Lung (tissue), 12 donors: Measurements from ENCODE around the gene STAG1. TPM values are rescaled to one million over a fixed set of nuclear protein-coding genes. Genes with fewer than 3 reads are reported as not detected.

Source experiments
- ATAC-seq: fragments of 200-7000 bp; cut with Tn5 transposase; one replicate; pipeline ENCODE4 v1.9.1; 2020; ENCODE audit warnings: moderate number of reproducible peaks; ENCODE audit not compliant: insufficient read depth, low FRiP score
- DNase-seq, 3 donors: peaks; one replicate each; pipeline ENCODE4 v3.0.0-alpha.2; 2013 to 2017
- H3K27ac ChIP-seq, 2 donors: one replicate each; pipeline ENCODE4 v1.5.1; 2013; ENCODE audit warnings: mild to moderate bottlenecking in 2 of 2, moderate library complexity in 2 of 2, control low read depth in 1 of 2, inconsistent platforms in 1 of 2, low read depth in 1 of 2, low read length in 1 of 2
- H3K27me3 ChIP-seq, 3 donors: one replicate each; pipeline ENCODE4 v1.5.1; 2013; ENCODE audit warnings: low read length in 2 of 3; ENCODE audit not compliant: control insufficient read depth in 3 of 3, insufficient read depth in 3 of 3
- H3K36me3 ChIP-seq, 4 donors: one replicate each; pipeline ENCODE4 v1.5.1; 2013; ENCODE audit warnings: low read length in 4 of 4, mild to moderate bottlenecking in 1 of 4, moderate library complexity in 1 of 4; ENCODE audit not compliant: control insufficient read depth in 4 of 4, insufficient read depth in 4 of 4
- H3K4me1 ChIP-seq, 5 donors: one replicate each; pipeline ENCODE4 v1.5.1; 2013; ENCODE audit warnings: low read length in 5 of 5, mild to moderate bottlenecking in 2 of 5, moderate library complexity in 1 of 5; ENCODE audit not compliant: control insufficient read depth in 5 of 5, insufficient read depth in 5 of 5
- H3K4me3 ChIP-seq: one replicate; pipeline ENCODE4 v1.5.1; 2013; ENCODE audit warnings: mild to moderate bottlenecking, control low read depth, moderate library complexity
- H3K9ac ChIP-seq, 2 donors: one replicate each; pipeline ENCODE4 v1.5.1; 2013; ENCODE audit warnings: low read length in 2 of 2, control low read depth in 1 of 2; ENCODE audit not compliant: insufficient read depth in 1 of 2
- H3K9me3 ChIP-seq, 4 donors: one replicate each; pipeline ENCODE4 v1.5.1; 2013; ENCODE audit warnings: low read length in 3 of 4, mild to moderate bottlenecking in 1 of 4, moderate library complexity in 1 of 4; ENCODE audit not compliant: control insufficient read depth in 4 of 4, insufficient read depth in 3 of 4
- WGBS, 2 donors: extraction: QIAGEN DNeasy Blood & Tissue Kit; methylation state at CpG; one replicate each; pipeline ENCODE4 v1.1.7; 2013; 5-methylcytosine and 5-hydroxymethylcytosine counted together
- polyA plus RNA-seq, 2 donors: library from polyadenylated mRNA; stranded (reverse); fragments of 200-250 nt; gene quantifications; one replicate each; pipeline ENCODE4 v1.2.1, GENCODE V29; 2013
- total RNA-seq, 2 donors: library from RNA; depleted of rRNA in 1 of 2; stranded (reverse); fragments of >200 nt in 1 of 2; gene quantifications; one replicate each; pipeline ENCODE4 v1.2.1, GENCODE V29; 2014 to 2021
- TF ChIP-seq, protein P1 (sequence below): IDR thresholded peaks from 2 replicates; pipeline ENCODE4 v1.5.1; 2012; ENCODE audit warnings: mild to moderate bottlenecking; ENCODE audit errors: control extremely low read depth, extremely low read depth
- donor health status: control.
- donor health status: control.
- donor health status: Bipolar disorder and iron deficiency.
- donor health status: healthy.
- donor health status: DM: yes; HTN: yes; CAD: no.

Gene STAG1
- total and polyA plus RNA-seq, 4 donors: 8.1 to 90.0 (median 20.5) TPM

GRCh38 chr3:136396916-136397315 lies 355.3 kb downstream of the STAG1 start:
- no peaks in the 10 kb centered on the region for H3K4me1 ChIP-seq
- no peaks in the 10 kb centered on the region for H3K9me3 ChIP-seq
- no peaks in the 10 kb centered on the region for H3K27me3 ChIP-seq
- TF ChIP-seq, protein P1, sequence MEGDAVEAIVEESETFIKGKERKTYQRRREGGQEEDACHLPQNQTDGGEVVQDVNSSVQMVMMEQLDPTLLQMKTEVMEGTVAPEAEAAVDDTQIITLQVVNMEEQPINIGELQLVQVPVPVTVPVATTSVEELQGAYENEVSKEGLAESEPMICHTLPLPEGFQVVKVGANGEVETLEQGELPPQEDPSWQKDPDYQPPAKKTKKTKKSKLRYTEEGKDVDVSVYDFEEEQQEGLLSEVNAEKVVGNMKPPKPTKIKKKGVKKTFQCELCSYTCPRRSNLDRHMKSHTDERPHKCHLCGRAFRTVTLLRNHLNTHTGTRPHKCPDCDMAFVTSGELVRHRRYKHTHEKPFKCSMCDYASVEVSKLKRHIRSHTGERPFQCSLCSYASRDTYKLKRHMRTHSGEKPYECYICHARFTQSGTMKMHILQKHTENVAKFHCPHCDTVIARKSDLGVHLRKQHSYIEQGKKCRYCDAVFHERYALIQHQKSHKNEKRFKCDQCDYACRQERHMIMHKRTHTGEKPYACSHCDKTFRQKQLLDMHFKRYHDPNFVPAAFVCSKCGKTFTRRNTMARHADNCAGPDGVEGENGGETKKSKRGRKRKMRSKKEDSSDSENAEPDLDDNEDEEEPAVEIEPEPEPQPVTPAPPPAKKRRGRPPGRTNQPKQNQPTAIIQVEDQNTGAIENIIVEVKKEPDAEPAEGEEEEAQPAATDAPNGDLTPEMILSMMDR: no peak
- no peak overlapping the region for H3K9ac ChIP-seq
- H3K36me3 ChIP-seq: peaks cover 0 to 5% (median 1%) of the 10 kb centered on the region in 4 donors
- ATAC-seq (no peak), DNase-seq (no peak)
- no peak overlapping the region for H3K4me3 ChIP-seq
- H3K27ac ChIP-seq: no peak overlapping the region

DNA sequence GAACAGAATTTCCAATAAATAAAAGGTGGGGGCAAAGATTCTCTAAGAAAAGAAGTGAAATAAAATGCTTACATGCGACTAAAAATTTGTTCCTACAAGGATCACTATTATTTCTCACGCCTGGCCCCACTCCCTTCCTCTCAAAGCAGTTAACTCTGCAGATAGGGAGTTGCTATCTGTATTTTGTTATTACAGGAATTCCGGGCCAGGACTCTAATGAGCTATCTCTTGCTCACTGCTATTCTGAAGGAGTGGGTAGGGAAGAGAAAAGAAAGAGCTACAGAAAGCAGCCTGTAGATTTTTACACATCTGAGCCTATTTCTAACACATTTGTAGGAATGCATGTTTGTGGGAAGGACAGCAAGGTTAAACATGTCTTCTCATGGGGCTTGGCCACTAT lies 361.6 kb downstream of the STAG1 start:
- peaks cover 0 to 6% (median 3%) of the 10 kb centered on the region in 5 donors for H3K4me1 ChIP-seq
- DNase-seq: no peak
- ATAC-seq: no peak
- no peaks in the 10 kb centered on the region for H3K9me3 ChIP-seq
- TF ChIP-seq, protein P1: no peak
- 85 to 91% methylated on average over 3 of the region's 3 CpGs for WGBS, 2 donors
- H3K4me3 ChIP-seq: no peak overlapping the region
- no peaks in the 10 kb centered on the region for H3K27me3 ChIP-seq
- peaks cover 0 to 5% (median 0%) of the 10 kb centered on the region in 4 donors for H3K36me3 ChIP-seq
- no peak overlapping the region for H3K9ac ChIP-seq
- no peak overlapping the region for H3K27ac ChIP-seq

DNA sequence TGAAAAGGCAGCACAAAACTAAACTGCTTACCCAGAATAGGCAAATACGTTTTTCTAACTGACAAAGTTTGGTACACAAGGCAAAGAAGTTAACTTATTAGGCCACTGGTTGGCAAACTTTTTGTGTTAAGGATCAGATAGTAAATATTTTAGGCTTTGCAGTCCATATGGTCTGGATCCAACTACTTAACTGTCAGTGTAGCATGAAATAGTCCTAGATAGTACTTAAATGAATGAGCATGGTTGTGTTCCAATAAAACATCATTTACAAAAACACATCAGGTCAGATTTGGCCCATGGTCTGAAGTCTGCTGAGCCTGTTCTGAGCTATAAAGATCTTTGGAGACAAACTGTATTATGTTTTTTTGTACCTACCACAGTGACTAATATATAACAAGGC lies 365.1 kb downstream of the STAG1 start:
- 77 to 80% methylated on average over 1 of the region's 1 CpG for WGBS, 2 donors

More for the DNA sequence above, 365.1 kb downstream of the STAG1 start:
- H3K36me3 ChIP-seq: no peaks in the 10 kb centered on the region
- H3K27ac ChIP-seq: no peak overlapping the region
- TF ChIP-seq, protein P1: no peak
- ATAC-seq (no peak), DNase-seq (peak in 2 of 3 donors; percentile 55 to 80)
- no peaks in the 10 kb centered on the region for H3K9me3 ChIP-seq
- no peaks in the 10 kb centered on the region for H3K27me3 ChIP-seq
- H3K9ac ChIP-seq: no peak overlapping the region
- H3K4me1 ChIP-seq: peaks cover 0 to 6% (median 3%) of the 10 kb centered on the region in 5 donors
- no peak overlapping the region for H3K4me3 ChIP-seq
